GM12864 (cell line): ENCODE measurements around the gene OR10AD1.
"Not testable (repeated sequence)": the region's sequence is repeated elsewhere in the genome, so short reads cannot be mapped to it uniquely, and the experiment has no call there.

ENCODE experiments used
- DNase-seq: peaks from one replicate; pipeline ENCODE4 v3.0.0-alpha.2; 2011; ENCODE audit warnings: low read depth
- H3K4me3 ChIP-seq: 2 replicates; pipeline ENCODE4 v1.5.1; 2011; ENCODE audit warnings: mild to moderate bottlenecking, low read depth, low read length, control low read depth
- CTCF ChIP-seq: IDR thresholded peaks from 2 replicates; pipeline ENCODE4 v1.5.1; 2011; ENCODE audit warnings: low read depth, mild to moderate bottlenecking, moderate library complexity, low read length, control low read depth, inconsistent platforms; ENCODE audit errors: missing control alignments

OR10AD1 gene

GRCh38 chr12:48160807-48161206 is 42.3 kb downstream of the OR10AD1 start:
- no peak for TF ChIP-seq CTCF
- H3K4me3 ChIP-seq = no peak overlapping the region
- no peak for DNase-seq

GRCh38 chr12:48160046-48160445 is 43.0 kb downstream of the OR10AD1 start:
- no peak for TF ChIP-seq CTCF
- no peak for DNase-seq
- no peak overlapping the region for H3K4me3 ChIP-seq

GRCh38 chr12:48157889-48158370 is 45.2 kb downstream of the OR10AD1 start:
- TF ChIP-seq CTCF = no peak
- no peak for DNase-seq
- H3K4me3 ChIP-seq = peak overlapping the region; percentile 95

GRCh38 chr12:48157018-48157888 is 45.8 kb downstream of the OR10AD1 start, which contains the start of gene ASB8:
TSS of gene ASB8 (minus strand) at chr12:48157515. CDS start at chr12:48153496, 4,019 bp downstream.
- peak; percentile 97 for DNase-seq
- H3K4me3 ChIP-seq = peak within 1 kb of the TSS; percentile 95
- peak; percentile 45 for TF ChIP-seq CTCF

GRCh38 chr12:48156652-48157017 is 46.5 kb downstream of the OR10AD1 start:
- DNase-seq = no peak
- H3K4me3 ChIP-seq = peak overlapping the region; percentile 95
- TF ChIP-seq CTCF = no peak

GRCh38 chr12:48155786-48156185 is 47.3 kb downstream of the OR10AD1 start:
- not testable (repeated sequence) for H3K4me3 ChIP-seq, DNase-seq
